HG02571 (cell line): ENCODE data around the gene INSM1.

Experiments used
- ATAC-seq: cut with Tn5 transposase; IDR thresholded peaks from one replicate; pipeline ENCODE4 v1.9.1; 2021; ENCODE audit warnings: mild to moderate bottlenecking, moderate library complexity; ENCODE audit not compliant: unreplicated experiment

Gene INSM1

GRCh38 chr20:20393207-20394120, 25.6 kb downstream of the INSM1 start:
- no peak for ATAC-seq

GRCh38 chr20:20395087-20395486, 27.2 kb downstream of the INSM1 start:
- no peak for ATAC-seq

- ATAC-seq = no peak
These were observed 28.1 kb downstream of the INSM1 start for GRCh38 chr20:20395903-20396568.

GRCh38 chr20:20396794-20397193, 28.9 kb downstream of the INSM1 start:
- no peak for ATAC-seq

- ATAC-seq = no peak
These were observed 30.2 kb downstream of the INSM1 start for GRCh38 chr20:20398123-20398522.

GRCh38 chr20:20399531-20400500, 31.9 kb downstream of the INSM1 start:
- no peak for ATAC-seq

GRCh38 chr20:20401991-20402390, 34.1 kb downstream of the INSM1 start:
- no peak for ATAC-seq

GRCh38 chr20:20404633-20405032, 36.7 kb downstream of the INSM1 start:
- ATAC-seq = no peak

- ATAC-seq = no peak
These were observed 37.7 kb downstream of the INSM1 start for GRCh38 chr20:20405623-20406022.

GRCh38 chr20:20406306-20406705, 38.4 kb downstream of the INSM1 start:
- ATAC-seq = no peak

GRCh38 chr20:20407891-20408805, 40.2 kb downstream of the INSM1 start:
- ATAC-seq = no peak

- ATAC-seq = no peak
These were observed 41.4 kb downstream of the INSM1 start for GRCh38 chr20:20409331-20409730.

GRCh38 chr20:20410678-20411077, 42.8 kb downstream of the INSM1 start:
- ATAC-seq = no peak

GRCh38 chr20:20411402-20411801, 43.5 kb downstream of the INSM1 start:
- no peak for ATAC-seq

- no peak for ATAC-seq
These were observed 43.9 kb downstream of the INSM1 start for GRCh38 chr20:20411836-20412235.

- no peak for ATAC-seq
These were observed 44.8 kb downstream of the INSM1 start for GRCh38 chr20:20412750-20413149.

GRCh38 chr20:20413810-20414281, 45.9 kb downstream of the INSM1 start:
- no peak for ATAC-seq

- ATAC-seq = no peak
These were observed 46.8 kb downstream of the INSM1 start for GRCh38 chr20:20414640-20415220.

GRCh38 chr20:20415321-20415720, 47.4 kb downstream of the INSM1 start:
- ATAC-seq = no peak
